Hepatocyte (in vitro differentiated cells): ENCODE data around the gene KIRREL3. TPM values are rescaled to one million over a fixed set of nuclear protein-coding genes. Genes with fewer than 3 reads are reported as not detected.

Experiments used
- DNase-seq: peaks from one replicate; pipeline ENCODE4 v3.0.0-alpha.2; 2016; ENCODE audit warnings: low spot score
- H2AFZ ChIP-seq: fragments of 200-600 bp; sonication (generic); 2 replicates; pipeline ENCODE4 v1.6.0; 2016; ENCODE audit warnings: antibody characterized with exemption, mild to moderate bottlenecking
- H3K27ac ChIP-seq: fragments of 200-600 bp; sonication (generic); 2 replicates; pipeline ENCODE4 v1.5.1; 2016; ENCODE audit warnings: mild to moderate bottlenecking
- H3K27me3 ChIP-seq: fragments of 200-600 bp; sonication (generic); 2 replicates; pipeline ENCODE4 v1.6.1; 2016
- H3K36me3 ChIP-seq: fragments of 200-600 bp; sonication (generic); replicated peaks from 2 replicates; pipeline ENCODE4 v1.5.1; 2016; ENCODE audit warnings: low read depth; ENCODE audit not compliant: insufficient read depth
- H3K4me1 ChIP-seq: fragments of 200-600 bp; sonication (generic); 2 replicates; pipeline ENCODE4 v1.5.1; 2016; ENCODE audit warnings: mild to moderate bottlenecking, moderate library complexity; ENCODE audit not compliant: insufficient read depth
- H3K4me2 ChIP-seq: fragments of 200-600 bp; sonication (generic); 2 replicates; pipeline ENCODE4 v1.6.0; 2016
- H3K4me3 ChIP-seq: fragments of 200-600 bp; sonication (generic); 2 replicates; pipeline ENCODE4 v1.5.1; 2016; ENCODE audit warnings: mild to moderate bottlenecking
- H3K79me2 ChIP-seq: fragments of 200-600 bp; sonication (generic); 2 replicates; pipeline ENCODE4 v1.6.0; 2017; ENCODE audit warnings: mild to moderate bottlenecking
- H3K9me2 ChIP-seq: fragments of 200-600 bp; sonication (generic); replicated peaks from 2 replicates; pipeline ENCODE4 v1.6.0; 2017; ENCODE audit warnings: mild to moderate bottlenecking; ENCODE audit not compliant: insufficient read depth
- H3K9me3 ChIP-seq: fragments of 200-600 bp; sonication (generic); 2 replicates; pipeline ENCODE4 v1.5.1; 2016; ENCODE audit warnings: low read depth, mild to moderate bottlenecking
- H4K20me1 ChIP-seq: fragments of 200-600 bp; sonication (generic); 2 replicates; pipeline ENCODE4 v1.6.0; 2016; ENCODE audit warnings: mild to moderate bottlenecking; ENCODE audit not compliant: insufficient read depth, poor library complexity, severe bottlenecking
- EZH2 ChIP-seq: fragments of 200-600 bp; sonication (generic); IDR thresholded peaks from 2 replicates; pipeline ENCODE4 v1.6.1; 2016; ENCODE audit warnings: antibody characterized with exemption, mild to moderate bottlenecking, borderline replicate concordance
- EZH2phosphoT487 ChIP-seq: fragments of 200-600 bp; sonication (generic); IDR thresholded peaks from one replicate; pipeline ENCODE4 v1.6.1; 2018; ENCODE audit warnings: antibody characterized with exemption, mild to moderate bottlenecking, low read depth, moderate library complexity; ENCODE audit not compliant: unreplicated experiment, severe bottlenecking
- WGBS: methylation state at CpG from one replicate; pipeline ENCODE4 v1.1.6; 2016; ENCODE audit warnings: low lambda C conversion rate; ENCODE audit errors: missing lambda C conversion rate; 5-methylcytosine and 5-hydroxymethylcytosine counted together
- polyA plus RNA-seq: library from polyadenylated mRNA; unstranded; fragments of >200 nt; fragmentation: Nextera tagmentation; extraction: Ambion mirVana; gene quantifications from 2 replicates; pipeline ENCODE4 v1.2.1, GENCODE V29; 2016
- total RNA-seq: library from RNA; depleted of rRNA; stranded (reverse); fragments of >200 nt; gene quantifications from 2 replicates; pipeline ENCODE4 v1.2.3, GENCODE V29; 2014
- TF ChIP-seq, protein P1 (sequence below): fragments of 200-600 bp; sonication (generic); IDR thresholded peaks from 2 replicates; pipeline ENCODE4 v1.5.1; 2016; ENCODE audit warnings: antibody characterized with exemption, mild to moderate bottlenecking; ENCODE audit not compliant: poor library complexity

The KIRREL3 gene
- total and polyA plus RNA-seq, 2 experiments from 2014 or later: 0.33 to 0.86 TPM

DNA sequence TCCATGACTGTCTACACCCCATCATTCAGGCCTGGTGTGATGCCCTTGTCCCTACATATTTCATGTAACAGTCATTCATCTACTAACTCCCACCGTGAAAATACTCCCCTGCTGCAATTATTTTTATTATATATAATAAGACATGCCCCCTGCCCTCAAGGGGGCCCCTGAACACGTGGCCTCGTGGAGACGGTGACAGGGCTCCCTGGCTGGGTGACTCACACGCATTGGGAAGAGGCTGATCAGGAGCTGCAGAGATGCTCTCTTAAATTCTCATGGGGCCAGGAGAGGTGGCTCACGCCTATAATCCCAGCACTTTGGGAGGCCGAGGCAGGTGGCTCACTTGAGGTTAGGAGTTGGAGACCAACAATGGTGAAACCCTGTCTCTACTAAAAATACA lies 556.5 kb downstream of the KIRREL3 start:
- WGBS: 79% methylated on average over 7 of the region's 7 CpGs
- no peak overlapping the region for H3K4me3 ChIP-seq
- H3K4me2 ChIP-seq: no peak overlapping the region
- H3K36me3 ChIP-seq: no peaks in the 10 kb centered on the region
- DNase-seq: no peak
- H2AFZ ChIP-seq: no peak overlapping the region
- H3K9me3 ChIP-seq: no peaks in the 10 kb centered on the region
- H3K27ac ChIP-seq: no peak overlapping the region
- no peaks in the 10 kb centered on the region for H3K79me2 ChIP-seq
- peaks cover 19% of the 10 kb centered on the region for H3K27me3 ChIP-seq
- H4K20me1 ChIP-seq: no peaks in the 10 kb centered on the region
- H3K9me2 ChIP-seq: no peaks in the 10 kb centered on the region
- H3K4me1 ChIP-seq: peaks cover 4% of the 10 kb centered on the region
- no peak for TF ChIP-seq EZH2phosphoT487
- no peak for TF ChIP-seq EZH2
- TF ChIP-seq, protein P1, sequence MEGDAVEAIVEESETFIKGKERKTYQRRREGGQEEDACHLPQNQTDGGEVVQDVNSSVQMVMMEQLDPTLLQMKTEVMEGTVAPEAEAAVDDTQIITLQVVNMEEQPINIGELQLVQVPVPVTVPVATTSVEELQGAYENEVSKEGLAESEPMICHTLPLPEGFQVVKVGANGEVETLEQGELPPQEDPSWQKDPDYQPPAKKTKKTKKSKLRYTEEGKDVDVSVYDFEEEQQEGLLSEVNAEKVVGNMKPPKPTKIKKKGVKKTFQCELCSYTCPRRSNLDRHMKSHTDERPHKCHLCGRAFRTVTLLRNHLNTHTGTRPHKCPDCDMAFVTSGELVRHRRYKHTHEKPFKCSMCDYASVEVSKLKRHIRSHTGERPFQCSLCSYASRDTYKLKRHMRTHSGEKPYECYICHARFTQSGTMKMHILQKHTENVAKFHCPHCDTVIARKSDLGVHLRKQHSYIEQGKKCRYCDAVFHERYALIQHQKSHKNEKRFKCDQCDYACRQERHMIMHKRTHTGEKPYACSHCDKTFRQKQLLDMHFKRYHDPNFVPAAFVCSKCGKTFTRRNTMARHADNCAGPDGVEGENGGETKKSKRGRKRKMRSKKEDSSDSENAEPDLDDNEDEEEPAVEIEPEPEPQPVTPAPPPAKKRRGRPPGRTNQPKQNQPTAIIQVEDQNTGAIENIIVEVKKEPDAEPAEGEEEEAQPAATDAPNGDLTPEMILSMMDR: no peak

DNA sequence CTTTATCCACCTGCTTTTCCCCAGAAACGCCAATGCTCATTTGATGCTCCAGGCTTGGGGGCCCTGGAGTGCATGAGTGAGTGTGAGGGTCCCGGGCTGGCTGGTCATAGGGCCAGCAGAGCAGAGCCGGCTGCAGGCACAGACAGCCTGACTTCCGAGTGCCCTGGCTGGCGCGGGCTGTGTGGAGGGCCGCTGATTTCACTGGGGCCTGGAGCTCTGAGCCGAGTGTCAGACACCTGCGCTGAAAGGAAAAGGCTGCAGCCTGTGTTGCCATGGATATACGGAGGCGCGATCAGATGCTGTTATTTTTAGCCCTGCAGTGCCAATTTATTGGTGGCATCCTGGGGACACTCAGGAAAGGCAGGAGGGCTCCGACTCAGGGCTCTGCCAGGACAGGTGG lies 557.5 kb downstream of the KIRREL3 start:
- H3K9me3 ChIP-seq: no peaks in the 10 kb centered on the region
- no peak overlapping the region for H3K27ac ChIP-seq
- no peaks in the 10 kb centered on the region for H3K36me3 ChIP-seq
- H3K4me2 ChIP-seq: no peak overlapping the region
- no peaks in the 10 kb centered on the region for H3K9me2 ChIP-seq
- WGBS: 81% methylated on average over 13 of the region's 13 CpGs
- H3K4me1 ChIP-seq: peaks cover 4% of the 10 kb centered on the region
- H3K27me3 ChIP-seq: peaks cover 19% of the 10 kb centered on the region
- no peak overlapping the region for H2AFZ ChIP-seq
- H3K4me3 ChIP-seq: no peak overlapping the region
- H3K79me2 ChIP-seq: no peaks in the 10 kb centered on the region
- DNase-seq: no peak
- no peaks in the 10 kb centered on the region for H4K20me1 ChIP-seq
- TF ChIP-seq EZH2phosphoT487: no peak
- no peak for TF ChIP-seq EZH2
- TF ChIP-seq, protein P1: no peak

DNA sequence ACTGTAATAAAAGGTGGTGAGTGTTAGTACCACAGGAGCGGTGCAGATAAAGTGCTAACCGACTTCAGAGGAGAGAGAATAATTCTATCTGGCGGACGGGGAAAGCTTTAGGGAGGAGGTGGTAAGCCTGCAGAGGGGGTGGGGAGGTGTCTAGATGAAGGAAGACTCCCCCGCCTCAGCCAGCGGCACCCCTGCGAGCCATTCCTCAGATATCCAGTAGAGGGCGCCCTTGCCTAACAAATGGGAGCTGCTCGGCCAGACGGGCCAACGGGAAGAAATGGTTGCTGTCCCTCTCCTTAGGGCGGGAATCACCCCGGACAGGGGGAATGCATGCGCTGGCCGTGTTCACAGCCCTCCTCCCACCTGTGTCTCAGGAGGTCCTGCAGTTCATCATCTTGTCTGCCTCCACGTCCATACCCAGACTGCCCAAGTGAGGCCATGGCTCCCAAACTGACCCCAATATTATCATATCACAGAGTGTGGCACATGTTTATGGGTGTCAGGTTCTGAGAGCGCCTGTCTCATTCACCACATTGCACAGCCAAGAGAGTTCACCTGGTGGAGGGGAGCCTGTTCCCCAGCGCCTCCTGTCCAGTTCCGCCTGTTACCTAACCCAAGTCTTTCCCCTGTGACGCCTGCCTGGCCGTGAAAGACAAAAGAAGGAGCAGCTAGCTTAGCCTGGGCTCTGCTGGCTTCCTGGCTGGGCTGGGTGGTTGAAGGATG lies 559.6 kb downstream of the KIRREL3 start:
- DNase-seq: peak; percentile 89
- H3K4me1 ChIP-seq: peaks cover 4% of the 10 kb centered on the region
- H4K20me1 ChIP-seq: no peaks in the 10 kb centered on the region
- H3K27me3 ChIP-seq: peaks cover 19% of the 10 kb centered on the region
- WGBS: 13% methylated on average over 21 of the region's 21 CpGs
- no peaks in the 10 kb centered on the region for H3K9me2 ChIP-seq
- H3K4me3 ChIP-seq: no peak overlapping the region
- H2AFZ ChIP-seq: no peak overlapping the region
- no peak overlapping the region for H3K27ac ChIP-seq
- no peaks in the 10 kb centered on the region for H3K79me2 ChIP-seq
- no peaks in the 10 kb centered on the region for H3K36me3 ChIP-seq
- no peak for TF ChIP-seq EZH2
- TF ChIP-seq, protein P1: peak; percentile 94
- TF ChIP-seq EZH2phosphoT487: no peak
- H3K4me2 ChIP-seq: peak overlapping the region; percentile 60
- no peaks in the 10 kb centered on the region for H3K9me3 ChIP-seq
